Gastroesophageal sphincter (tissue), 4 donors: Measurements from ENCODE around the gene GRK5. TPM values are rescaled to one million over a fixed set of nuclear protein-coding genes. Genes with fewer than 3 reads are reported as not detected.
A peak's percentile ranks its signal among the peaks of the same experiment; 100 is the strongest.

Experiments used
- ATAC-seq: fragments of 150-250 bp; one replicate; pipeline ENCODE4 v1.9.1; 2016; ENCODE audit warnings: mild to moderate bottlenecking, moderate library complexity
- H3K27ac ChIP-seq, 4 donors: fragments of 200-600 bp; sonication (generic) in 3 of 4; 1 replicate in 3 of 4; 2 replicates in 1 of 4; pipeline ENCODE4 v1.5.1; 2016 to 2019
- H3K27me3 ChIP-seq: fragments of 200-600 bp; sonication (generic); one replicate; pipeline ENCODE4 v1.5.1; 2019
- H3K36me3 ChIP-seq, 2 donors: fragments of 200-600 bp; sonication (generic); one replicate each; pipeline ENCODE4 v1.5.1; 2019; ENCODE audit warnings: control low read depth in 1 of 2
- H3K4me1 ChIP-seq, 3 donors: fragments of 200-600 bp; sonication (generic); 1 replicate in 2 of 3; 2 replicates in 1 of 3; pipeline ENCODE4 v1.5.1; 2016 to 2019; ENCODE audit warnings: control low read depth in 2 of 3
- H3K4me3 ChIP-seq, 2 donors: fragments of 200-600 bp; sonication (generic); one replicate each; pipeline ENCODE4 v1.5.1; 2019; ENCODE audit warnings: mild to moderate bottlenecking in 1 of 2, moderate library complexity in 1 of 2
- H3K9me3 ChIP-seq, 3 donors: fragments of 200-600 bp; sonication (generic); one replicate each; pipeline ENCODE4 v1.5.1; 2017 to 2019; ENCODE audit warnings: control low read depth in 2 of 3
- CTCF ChIP-seq, 4 experiments: fragments of 200-600 bp in 2 of 4; fragments of 450-650 bp in 2 of 4; sonication (generic) in 1 of 4; IDR thresholded peaks; one replicate each; pipeline ENCODE4 v1.5.1; 2017 to 2019; ENCODE audit warnings: antibody characterized with exemption in 4 of 4, mild to moderate bottlenecking in 2 of 4, moderate library complexity in 2 of 4
- EP300 ChIP-seq: sonication (generic); formaldehyde crosslinking; IDR thresholded peaks from one replicate; pipeline ENCODE4 v1.6.1; 2017; ENCODE audit warnings: antibody characterized with exemption, mild to moderate bottlenecking
- POLR2A ChIP-seq, 2 donors: fragments of 450-650 bp; IDR thresholded peaks; one replicate each; pipeline ENCODE4 v1.6.1; 2017; ENCODE audit warnings: antibody characterized with exemption in 2 of 2, mild to moderate bottlenecking in 2 of 2, moderate library complexity in 1 of 2
- POLR2AphosphoS5 ChIP-seq: sonication (generic); formaldehyde crosslinking; IDR thresholded peaks from one replicate; pipeline ENCODE4 v1.6.1; 2017; ENCODE audit warnings: antibody characterized with exemption
- WGBS, 2 donors: methylation state at CpG; one replicate each; pipeline ENCODE4 v1.1.5; 2018; ENCODE audit warnings: low coverage in 1 of 2; 5-methylcytosine and 5-hydroxymethylcytosine counted together
- total RNA-seq, 4 donors: library from RNA; depleted of rRNA; stranded (reverse); fragments of >200 nt; gene quantifications; one replicate each; pipeline ENCODE4 v1.1.0, GENCODE V29; 2016

GRK5 gene
- total RNA-seq, 4 donors from 2014 or later: 28.8 to 71.6 (median 47.7) TPM

DNA sequence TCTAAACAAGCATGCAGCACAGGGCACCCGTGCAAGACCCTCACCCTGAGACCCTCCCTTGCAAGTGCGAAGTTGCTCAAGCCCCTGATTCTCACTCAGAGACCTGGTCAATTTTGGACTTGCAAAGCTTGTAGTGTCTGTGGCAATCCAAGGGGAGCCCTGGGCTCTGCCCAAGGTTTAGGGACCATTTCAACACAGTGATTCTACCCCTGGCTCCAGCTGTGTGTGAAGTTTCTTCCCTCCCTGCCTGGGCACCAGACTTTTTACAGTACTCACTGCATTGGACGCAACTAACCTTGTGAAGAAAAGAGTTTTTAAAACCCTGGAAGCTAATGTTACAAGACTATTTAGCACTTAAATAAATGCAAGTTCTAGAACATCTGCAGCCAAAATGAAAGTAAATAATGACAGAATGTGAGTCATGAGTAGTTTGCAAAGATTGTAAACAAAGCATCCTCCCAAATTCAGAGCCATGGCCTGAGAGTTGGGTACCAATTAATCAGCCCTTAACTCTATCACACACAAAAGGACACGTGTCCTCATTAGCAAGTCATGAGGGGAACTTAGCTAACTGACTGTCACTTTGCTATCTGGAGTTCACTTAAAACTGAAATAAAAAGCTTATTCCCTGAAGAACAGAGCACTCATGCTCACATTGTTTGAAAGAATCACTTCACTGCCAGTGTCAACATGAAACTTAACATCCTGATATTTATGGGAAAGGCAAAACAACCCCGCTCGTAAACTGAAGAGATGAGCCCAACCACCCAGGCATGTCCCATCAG is 287.1 kb downstream of the GRK5 start:
- H3K27ac ChIP-seq: peak overlapping the region in 3 of 4 donors; percentile 20 to 53 (median 27)

DNA sequence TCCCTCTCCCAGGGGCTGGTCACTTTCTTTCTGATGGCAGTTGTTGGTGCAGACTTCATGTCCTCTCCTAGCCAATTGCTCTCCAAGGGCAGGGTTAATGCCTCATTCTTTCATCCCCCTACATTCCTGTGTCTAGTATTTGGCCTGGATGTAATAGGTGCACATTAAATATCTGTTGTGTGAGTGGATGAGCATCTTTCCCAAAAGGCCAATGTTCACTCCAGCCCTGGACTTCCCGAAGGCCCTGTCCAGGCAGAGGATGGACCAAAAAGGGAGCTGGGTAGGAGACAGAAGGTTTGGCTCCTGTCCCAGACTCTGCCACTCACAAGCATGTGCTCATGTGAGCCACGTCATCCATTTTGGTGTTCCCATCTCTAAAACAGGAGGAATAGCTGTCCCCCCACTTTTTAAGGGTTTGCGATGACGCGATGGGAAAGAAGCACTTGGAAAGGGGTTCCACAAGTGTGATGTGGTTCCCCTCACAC is 287.7 kb downstream of the GRK5 start:
- 40 to 78% methylated on average over 1 to 4 of the region's 5 CpGs for WGBS, 2 donors

More for the DNA sequence above, 287.1 kb downstream of the GRK5 start:
- H3K36me3 ChIP-seq: peaks cover 0 to 12% of the 10 kb centered on the region in 2 donors
- ATAC-seq: peak; percentile 53
- no peaks in the 10 kb centered on the region for H3K9me3 ChIP-seq
- whole genome bisulfite sequencing, 2 donors: 33 to 46% methylated on average over 1 to 5 of the region's 6 CpGs
- TF ChIP-seq POLR2AphosphoS5 (peak; percentile 32), POLR2A (IDR thresholded peaks at IDR 0.05) (no peak)
- H3K4me3 ChIP-seq: no peak overlapping the region
- H3K27me3 ChIP-seq: no peaks in the 10 kb centered on the region
- H3K4me1 ChIP-seq: peaks cover 0 to 24% (median 8%) of the 10 kb centered on the region in 3 donors

GRCh38 chr10:119495545-119495944 is 288.2 kb downstream of the GRK5 start:
- TF ChIP-seq POLR2A (IDR thresholded peaks at IDR 0.05): no peak
- no peak for TF ChIP-seq EP300
- no peak for TF ChIP-seq CTCF (IDR thresholded peaks at IDR 0.05)
- TF ChIP-seq POLR2AphosphoS5: no peak

More for the DNA sequence above, 287.7 kb downstream of the GRK5 start:
- Histone ChIP-seq H3K4me3 (no peak overlapping the region), H3K27me3 (no peaks in the 10 kb centered on the region), H3K9me3 (no peaks in the 10 kb centered on the region), H3K4me1 (peaks cover 0 to 24% (median 13%) of the 10 kb centered on the region in 3 donors), H3K27ac (peak overlapping the region in 3 of 4 donors; percentile 20 to 53 (median 27)), H3K36me3 (peaks cover 0 to 14% of the 10 kb centered on the region in 2 donors)
- ATAC-seq: no peak
- TF ChIP-seq POLR2AphosphoS5: no peak

GRCh38 chr10:119496273-119496672 is 288.9 kb downstream of the GRK5 start:
- TF ChIP-seq CTCF (IDR thresholded peaks at IDR 0.05) (no peak), POLR2A (IDR thresholded peaks at IDR 0.05) (no peak), EP300 (no peak), POLR2AphosphoS5 (no peak)
- Histone ChIP-seq H3K4me3 (no peak overlapping the region), H3K4me1 (peaks cover 0 to 33% (median 19%) of the 10 kb centered on the region in 3 donors), H3K27me3 (no peaks in the 10 kb centered on the region), H3K9me3 (no peaks in the 10 kb centered on the region), H3K36me3 (peaks cover 0 to 14% of the 10 kb centered on the region in 2 donors), H3K27ac (no peak overlapping the region)
- 92 to 97% methylated on average over 4 to 6 of the region's 7 CpGs for WGBS, 2 donors
- no peak for ATAC-seq

More at GRCh38 chr10:119495545-119495944, 288.2 kb downstream of the GRK5 start:
- Histone ChIP-seq H3K27ac (no peak overlapping the region), H3K27me3 (no peaks in the 10 kb centered on the region), H3K4me1 (peaks cover 0 to 29% (median 16%) of the 10 kb centered on the region in 3 donors), H3K4me3 (no peak overlapping the region), H3K36me3 (peaks cover 0 to 14% of the 10 kb centered on the region in 2 donors), H3K9me3 (no peaks in the 10 kb centered on the region)
- whole genome bisulfite sequencing, 2 donors: 93 to 100% methylated on average over 2 to 3 of the region's 3 CpGs
- ATAC-seq: no peak

GRCh38 chr10:119497243-119497642 is 289.9 kb downstream of the GRK5 start:
- Histone ChIP-seq H3K27ac (no peak overlapping the region), H3K4me3 (no peak overlapping the region), H3K27me3 (no peaks in the 10 kb centered on the region), H3K36me3 (peaks cover 0 to 14% of the 10 kb centered on the region in 2 donors), H3K4me1 (peaks cover 0 to 33% (median 19%) of the 10 kb centered on the region in 3 donors), H3K9me3 (no peaks in the 10 kb centered on the region)
- ATAC-seq: no peak
- TF ChIP-seq POLR2A (IDR thresholded peaks at IDR 0.05) (no peak), POLR2AphosphoS5 (no peak), EP300 (no peak), CTCF (IDR thresholded peaks at IDR 0.05) (no peak)
- WGBS, 2 donors: 86 to 100% methylated on average over 1 to 9 of the region's 9 CpGs
